ENCODE data around the gene EIF4B. TPM values are rescaled to one million over a fixed set of nuclear protein-coding genes. Genes with fewer than 3 reads are reported as not detected.
A peak's percentile ranks its signal among the peaks of the same experiment; 100 is the strongest.

The EIF4B gene
- total RNA-seq, 2 experiments from 2014 or later = 813 to 821 TPM

DNA sequence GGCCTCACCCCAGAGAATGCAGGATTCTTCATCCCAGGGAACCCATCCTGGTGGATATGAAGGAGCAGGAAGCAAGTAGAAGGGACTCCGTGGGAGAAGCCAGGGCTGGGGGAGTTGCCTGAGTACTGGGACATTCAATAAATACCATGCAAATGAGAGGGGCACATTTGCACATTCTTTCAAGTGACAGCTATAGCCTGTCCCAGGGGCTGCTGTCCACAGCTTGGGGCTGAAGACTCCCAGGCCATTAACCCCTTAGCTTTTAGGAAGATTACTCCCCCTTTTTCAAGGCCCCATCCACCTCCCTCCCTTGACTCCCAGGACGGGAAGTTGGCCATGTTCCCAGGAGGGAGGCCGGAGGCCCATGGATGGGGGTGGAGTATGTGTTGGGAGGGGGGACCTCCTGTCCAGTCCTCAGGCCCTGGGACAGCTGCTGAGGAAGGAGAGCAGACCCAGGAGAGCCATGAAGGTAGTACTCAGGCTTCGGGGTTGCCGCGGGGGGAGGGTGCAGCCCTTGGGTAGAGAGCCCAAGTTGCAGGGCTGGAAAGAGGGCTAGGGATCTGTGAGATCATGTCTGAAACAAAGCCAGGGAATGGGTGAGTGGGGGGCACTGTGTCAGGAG is 42.6 kb downstream of the EIF4B start:
- peaks cover 4% of the 10 kb centered on the region for H3K27me3 Mint-ChIP-seq (ENCODE audit: low read depth)
- H3K36me3 Mint-ChIP-seq (ENCODE audit: low read depth) = no peaks in the 10 kb centered on the region
- H3K4me1 Mint-ChIP-seq (ENCODE audit: low read depth) = peaks cover 30% of the 10 kb centered on the region
- intact Hi-C loops (cut with micrococcal nuclease) = loop anchor here (5.0 kb wide), 1 partner anchor 133 kb away; the partner anchor contains the start of genes CSAD and ZNF740
- no peak overlapping the region for H3K27ac Mint-ChIP-seq
- CTCF ChIA-PET = interaction anchor here (1.0 to 1.5 kb wide), 6 partner anchors 9 to 51 kb away, joined by 3 to 6 read pairs (median 4); no protein-coding TSS in a partner anchor
- no peak for DNase-seq
- no peak overlapping the region for H3K4me3 Mint-ChIP-seq
- H3K9me3 Mint-ChIP-seq = no peaks in the 10 kb centered on the region

DNA sequence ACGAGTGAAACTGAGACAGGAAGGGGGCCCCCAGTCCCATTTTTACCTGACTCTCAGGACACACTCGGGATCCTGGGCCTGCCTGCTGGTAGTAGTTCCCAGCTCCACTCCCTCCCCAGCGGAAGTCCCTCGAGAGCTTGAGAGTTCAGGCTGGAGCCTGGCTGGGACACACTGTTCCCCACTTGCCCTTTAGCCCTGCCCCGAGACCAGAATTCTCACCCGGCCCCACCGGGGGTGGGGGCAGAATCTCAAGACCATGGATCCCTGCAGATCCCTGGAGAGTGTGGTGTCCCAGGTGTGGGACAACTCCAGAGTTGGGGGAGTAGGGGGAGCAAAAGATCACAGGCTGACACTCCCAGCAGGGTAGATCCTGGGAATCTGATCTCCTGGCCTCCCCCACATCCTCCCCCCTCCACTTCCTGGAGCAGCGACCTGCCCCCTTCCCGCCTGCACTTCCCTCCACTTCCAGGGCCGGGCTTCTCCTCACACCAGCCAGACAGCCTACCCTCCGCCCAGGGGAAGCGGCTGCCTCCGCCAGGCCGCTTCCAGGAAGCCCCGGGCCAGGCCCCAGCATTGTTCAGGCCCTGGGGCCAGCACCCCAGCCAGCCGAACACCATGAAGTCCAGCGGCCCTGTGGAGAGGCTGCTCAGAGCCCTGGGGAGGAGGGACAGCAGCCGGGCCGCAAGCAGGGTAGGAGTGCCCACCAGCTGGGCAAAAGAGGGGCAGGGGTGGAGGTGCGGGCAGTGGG is 43.5 kb downstream of the EIF4B start, which contains the start of gene TNS2:
TSS of gene TNS2 (plus strand) at position 495 of the 748 bp plus-strand sequence. CDS start at position 616, 121 bp downstream.
- H3K4me3 Mint-ChIP-seq = no peak within 1 kb of the TSS
- H3K27ac Mint-ChIP-seq = no peak within 1 kb of the TSS
- H3K4me1 Mint-ChIP-seq (ENCODE audit: low read depth) = peaks cover 34% of the 10 kb centered on the region

DNA sequence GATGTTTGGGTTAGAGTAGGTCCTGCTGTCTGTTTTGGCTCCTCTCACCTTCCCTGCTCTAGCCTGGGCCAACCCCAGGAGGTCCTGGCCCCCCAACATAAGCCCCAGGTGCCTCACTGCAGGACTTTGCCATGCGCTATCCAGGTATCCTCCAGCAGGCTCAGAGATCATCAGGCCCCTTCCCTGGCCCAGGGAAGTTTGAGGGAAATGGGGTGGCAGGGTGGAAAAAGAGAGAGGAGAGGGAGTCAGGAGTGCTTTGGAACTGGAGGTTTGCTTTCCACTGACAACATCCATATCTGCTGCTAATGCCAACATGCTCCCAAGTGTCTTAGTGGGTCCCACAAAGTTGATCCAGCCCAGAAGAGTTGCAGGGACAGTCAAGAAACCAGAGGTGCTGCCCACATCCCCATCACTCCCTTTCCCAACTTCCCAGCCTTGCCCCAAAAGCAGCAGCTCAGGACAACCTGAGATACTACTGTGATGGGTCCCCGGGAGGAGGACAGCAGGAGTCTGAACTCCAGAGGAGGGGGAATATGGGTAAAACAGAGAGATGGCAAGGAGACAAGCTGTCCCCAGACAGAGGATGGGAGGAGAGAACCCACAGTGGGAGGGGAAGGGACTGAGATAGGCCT is 44.3 kb downstream of the EIF4B start:
- peaks cover 32% of the 10 kb centered on the region for H3K4me1 Mint-ChIP-seq (ENCODE audit: low read depth)
- CTCF ChIA-PET = interaction anchor here (0.9 to 1.6 kb wide), 3 partner anchors 15 to 49 kb away, joined by 3 to 7 read pairs (median 4); no protein-coding TSS in a partner anchor
- peaks cover 4% of the 10 kb centered on the region for H3K27me3 Mint-ChIP-seq (ENCODE audit: low read depth)
- no peak overlapping the region for H3K27ac Mint-ChIP-seq
- no peak overlapping the region for H3K4me3 Mint-ChIP-seq
- DNase-seq = no peak
- H3K9me3 Mint-ChIP-seq = no peaks in the 10 kb centered on the region
- intact Hi-C loops (cut with micrococcal nuclease) = no loop called here
- no peaks in the 10 kb centered on the region for H3K36me3 Mint-ChIP-seq (ENCODE audit: low read depth)

More for the DNA sequence above, 43.5 kb downstream of the EIF4B start, which contains the start of gene TNS2:
- DNase-seq = no peak
- Mint-ChIP-seq H3K27me3 (ENCODE audit: low read depth) (peaks cover 4% of the 10 kb centered on the region), H3K36me3 (ENCODE audit: low read depth) (no peaks in the 10 kb centered on the region), H3K9me3 (no peaks in the 10 kb centered on the region)
- CTCF ChIA-PET = interaction anchor here (1.1 kb wide), 1 partner anchor 10 kb away, joined by 3 read pairs; no protein-coding TSS in a partner anchor
- intact Hi-C loops (cut with micrococcal nuclease) = loop anchor here (5.0 kb wide), 1 partner anchor 133 kb away; the partner anchor contains the start of genes CSAD and ZNF740

DNA sequence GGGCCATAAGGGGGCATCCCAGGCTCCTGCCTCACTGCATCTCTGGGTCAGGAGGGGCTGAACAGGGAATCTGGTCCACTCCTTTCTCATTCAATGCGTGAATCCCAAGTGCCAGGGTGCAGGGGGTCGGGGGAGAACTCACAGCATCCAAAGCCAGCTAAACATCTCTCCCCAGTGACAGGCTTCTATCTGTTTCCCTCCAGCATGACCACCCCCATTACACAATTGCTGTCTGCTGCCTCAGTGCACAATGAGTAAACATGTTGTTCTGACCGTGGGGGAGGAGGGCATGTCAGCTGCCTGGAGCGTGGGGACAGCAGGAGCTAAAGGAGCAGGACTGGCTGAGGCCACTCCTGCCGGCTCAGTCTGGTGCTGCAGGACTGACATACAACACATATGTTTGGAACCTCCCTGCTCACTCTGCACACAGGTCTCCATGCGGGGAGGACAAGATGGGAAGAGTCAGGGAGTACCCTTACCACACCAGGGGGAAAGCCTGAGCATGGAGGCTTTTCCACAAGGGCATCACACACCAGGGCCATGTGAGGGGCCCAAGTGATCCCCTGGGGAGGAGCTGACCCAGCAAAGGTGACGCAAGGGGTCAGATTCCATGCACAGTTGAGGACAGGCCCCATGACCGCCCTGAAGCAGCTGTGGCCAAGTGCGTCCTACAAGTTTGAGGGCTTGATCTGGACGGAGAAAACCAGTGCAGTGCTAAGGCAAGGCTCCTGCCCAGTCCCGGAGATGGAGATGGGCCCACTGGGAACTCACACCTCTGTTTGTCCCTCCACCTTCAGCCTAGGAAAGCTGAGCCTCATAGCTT is 45.0 kb downstream of the EIF4B start:
- Mint-ChIP-seq H3K36me3 (ENCODE audit: low read depth) (no peaks in the 10 kb centered on the region), H3K27ac (no peak overlapping the region), H3K4me3 (no peak overlapping the region), H3K9me3 (no peaks in the 10 kb centered on the region), H3K27me3 (ENCODE audit: low read depth) (no peaks in the 10 kb centered on the region), H3K4me1 (ENCODE audit: low read depth) (peaks cover 26% of the 10 kb centered on the region)
- intact Hi-C loops (cut with micrococcal nuclease) = no loop called here
- CTCF ChIA-PET = interaction anchor here (0.9 to 1.6 kb wide), 3 partner anchors 15 to 48 kb away, joined by 3 to 7 read pairs (median 4); no protein-coding TSS in a partner anchor
- no peak for DNase-seq

DNA sequence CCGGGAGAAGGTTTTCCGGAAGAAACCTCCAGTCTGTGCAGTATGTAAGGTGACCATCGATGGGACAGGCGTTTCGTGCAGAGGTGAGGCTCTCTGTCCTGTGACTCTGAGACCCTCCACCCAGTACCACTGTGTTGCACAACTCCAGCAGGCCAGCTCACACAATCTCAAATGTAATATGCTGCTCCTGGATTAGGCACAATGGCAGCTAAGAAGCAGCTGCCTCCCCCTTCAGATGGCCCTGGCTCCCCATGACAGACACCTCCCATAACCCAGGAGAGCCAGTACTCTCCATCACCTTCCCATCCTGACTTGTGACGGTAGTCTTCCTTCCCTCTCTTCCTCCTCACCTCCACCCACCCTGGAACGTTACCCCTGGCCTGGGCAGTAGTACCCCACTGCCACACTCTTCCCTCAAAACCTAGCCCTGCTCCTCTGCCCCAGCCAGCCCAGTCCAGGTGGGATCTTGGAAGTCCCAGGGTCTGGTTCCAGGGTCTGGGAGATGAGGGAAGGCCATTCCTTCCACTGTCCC is 45.7 kb downstream of the EIF4B start:
- intact Hi-C loops (cut with micrococcal nuclease) = no loop called here
- no peaks in the 10 kb centered on the region for H3K36me3 Mint-ChIP-seq (ENCODE audit: low read depth)
- H3K4me3 Mint-ChIP-seq = no peak overlapping the region
- DNase-seq = no peak
- no peak overlapping the region for H3K27ac Mint-ChIP-seq
- no peaks in the 10 kb centered on the region for H3K27me3 Mint-ChIP-seq (ENCODE audit: low read depth)
- no peaks in the 10 kb centered on the region for H3K9me3 Mint-ChIP-seq
- H3K4me1 Mint-ChIP-seq (ENCODE audit: low read depth) = peaks cover 20% of the 10 kb centered on the region
- CTCF ChIA-PET = interaction anchor here (1.0 to 1.6 kb wide), 3 partner anchors 14 to 47 kb away, joined by 3 to 7 read pairs (median 4); no protein-coding TSS in a partner anchor

DNA sequence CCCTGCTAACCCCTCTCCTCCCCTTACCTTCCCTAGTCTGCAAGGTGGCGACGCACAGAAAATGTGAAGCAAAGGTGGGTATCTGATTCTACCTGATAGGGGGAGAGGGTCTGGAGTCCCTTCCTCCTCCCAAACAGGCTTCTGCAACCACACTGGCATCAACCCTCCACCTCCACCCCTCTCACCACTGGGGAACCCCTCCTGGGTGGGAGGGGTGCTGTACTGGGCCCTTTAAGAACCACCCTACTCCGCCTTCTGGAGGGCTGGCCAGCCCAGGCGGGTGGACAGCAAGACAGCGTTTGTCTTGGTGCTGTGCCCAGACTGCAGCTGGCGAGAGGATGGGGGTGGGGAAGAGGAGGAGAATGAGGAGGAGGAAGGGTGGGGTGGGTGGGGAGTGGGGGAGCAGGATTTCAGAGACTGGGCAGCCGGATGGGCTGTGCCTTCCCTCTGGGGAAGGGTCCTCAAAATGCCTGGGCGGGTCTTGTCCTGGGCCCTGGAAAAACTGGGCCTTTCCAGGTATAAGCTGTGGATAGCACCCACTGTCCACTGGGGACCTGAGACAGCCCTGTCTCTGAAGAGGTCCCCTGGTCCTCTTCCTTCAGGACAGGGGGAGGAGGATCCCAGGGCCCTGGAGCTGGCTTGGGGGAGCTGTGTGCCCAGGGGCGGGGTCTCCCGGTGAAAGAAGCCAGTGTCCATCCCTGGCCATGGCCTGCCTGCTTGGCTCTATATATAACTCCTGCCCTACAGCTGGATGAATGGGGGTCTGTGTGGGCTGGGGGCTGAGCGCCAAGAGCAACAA is 46.4 kb downstream of the EIF4B start:
- DNase-seq = no peak
- H3K4me1 Mint-ChIP-seq (ENCODE audit: low read depth) = peaks cover 20% of the 10 kb centered on the region
- intact Hi-C loops (cut with micrococcal nuclease) = no loop called here
- no peaks in the 10 kb centered on the region for H3K9me3 Mint-ChIP-seq
- CTCF ChIA-PET = interaction anchor here (1.0 to 4.2 kb wide), 5 partner anchors 8 to 53 kb away, joined by 3 to 32 read pairs (median 6); no protein-coding TSS in a partner anchor
- H3K27me3 Mint-ChIP-seq (ENCODE audit: low read depth) = no peaks in the 10 kb centered on the region
- no peaks in the 10 kb centered on the region for H3K36me3 Mint-ChIP-seq (ENCODE audit: low read depth)
- H3K27ac Mint-ChIP-seq = no peak overlapping the region
- H3K4me3 Mint-ChIP-seq = no peak overlapping the region

DNA sequence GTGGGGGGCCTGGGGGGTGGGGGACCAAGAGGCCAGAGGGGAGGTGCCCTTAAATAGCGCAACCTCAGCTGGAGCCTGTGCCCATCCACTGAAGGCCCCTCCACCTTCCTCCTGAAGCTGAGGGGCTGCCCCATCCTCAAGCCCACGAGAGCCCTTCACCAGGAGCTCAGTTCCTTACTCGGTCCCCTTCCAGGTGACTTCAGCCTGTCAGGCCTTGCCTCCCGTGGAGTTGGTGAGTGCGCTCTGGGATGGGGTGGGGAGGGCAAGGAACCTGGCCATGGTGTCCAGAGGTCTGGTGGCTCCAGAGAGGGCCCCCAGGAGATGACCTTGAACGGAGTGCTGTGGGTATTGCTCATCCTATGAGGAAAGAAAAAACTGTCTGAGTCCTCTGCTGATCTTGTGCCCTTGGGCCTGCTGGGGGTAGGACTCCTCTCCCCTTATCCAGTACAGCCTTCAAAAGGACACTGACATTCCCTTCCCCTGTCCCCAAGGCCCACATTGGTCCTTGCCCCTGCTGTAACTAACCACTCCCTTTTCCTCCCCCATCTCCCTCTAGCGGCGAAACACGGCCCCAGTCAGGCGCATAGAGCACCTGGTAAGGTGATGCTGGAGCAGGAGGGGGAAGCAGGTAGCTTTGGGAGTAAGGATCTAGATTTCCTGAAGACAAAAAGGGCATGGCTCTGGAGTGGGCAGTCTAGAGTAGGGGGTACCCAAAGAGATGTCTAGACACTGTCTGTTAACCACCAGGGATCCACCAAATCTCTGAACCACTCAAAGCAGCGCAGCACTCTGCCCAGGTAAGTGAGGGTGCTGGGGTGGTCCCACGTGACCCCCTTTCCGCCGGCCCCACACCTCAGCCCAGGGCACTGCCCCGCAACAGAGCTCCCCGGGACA is 47.2 kb downstream of the EIF4B start:
- Mint-ChIP-seq H3K27me3 (ENCODE audit: low read depth) (no peaks in the 10 kb centered on the region), H3K27ac (peak overlapping the region; percentile 83), H3K4me3 (peak overlapping the region; percentile 95), H3K9me3 (no peaks in the 10 kb centered on the region), H3K4me1 (ENCODE audit: low read depth) (peaks cover 20% of the 10 kb centered on the region), H3K36me3 (ENCODE audit: low read depth) (no peaks in the 10 kb centered on the region)
- CTCF ChIA-PET = interaction anchor here (0.8 to 4.2 kb wide), 11 partner anchors 8 to 268 kb away, joined by 3 to 32 read pairs (median 4); partner anchors contain the start of gene AAAS
- intact Hi-C loops (cut with micrococcal nuclease) = loop anchor here (1.0 kb wide), 2 partner anchors 26 to 47 kb away; partner anchors contain the start of genes EIF4B and SPRYD3
- DNase-seq = peak; percentile 79

DNA sequence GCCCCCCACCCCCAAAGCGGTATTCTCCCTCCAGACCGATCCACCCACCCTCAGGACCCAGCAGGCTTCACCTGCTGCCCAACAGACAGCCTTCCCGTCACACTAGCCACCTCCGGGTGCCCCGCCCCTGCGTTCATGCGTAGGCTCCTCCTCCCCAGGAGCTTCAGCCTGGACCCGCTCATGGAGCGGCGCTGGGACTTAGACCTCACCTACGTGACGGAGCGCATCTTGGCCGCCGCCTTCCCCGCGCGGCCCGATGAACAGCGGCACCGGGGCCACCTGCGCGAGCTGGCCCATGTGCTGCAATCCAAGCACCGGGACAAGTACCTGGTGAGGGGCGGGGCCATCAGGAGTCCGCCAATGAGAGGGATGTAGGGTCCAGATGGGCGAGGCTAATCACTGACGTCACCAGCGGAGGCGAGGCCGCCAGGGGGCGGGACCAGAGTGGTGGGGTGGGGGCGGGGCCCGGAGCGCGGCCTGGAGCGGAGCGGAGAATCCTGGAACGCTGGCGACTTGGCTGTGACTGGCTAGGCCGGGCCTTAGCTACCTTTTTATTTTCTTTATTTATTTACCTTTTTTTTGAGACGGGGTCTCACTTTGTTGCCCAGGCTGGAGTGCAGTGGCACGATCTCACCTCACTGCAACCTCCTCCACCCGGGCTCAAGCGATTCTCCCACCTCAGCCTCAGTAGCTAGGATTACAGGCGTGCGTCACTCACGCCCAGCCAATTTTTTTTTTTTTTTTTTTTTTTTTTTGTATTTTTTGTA is 48.0 kb downstream of the EIF4B start:
- no peaks in the 10 kb centered on the region for H3K36me3 Mint-ChIP-seq (ENCODE audit: low read depth)
- H3K27ac Mint-ChIP-seq = peak overlapping the region; percentile 83
- peaks cover 11% of the 10 kb centered on the region for H3K4me1 Mint-ChIP-seq (ENCODE audit: low read depth)
- H3K27me3 Mint-ChIP-seq (ENCODE audit: low read depth) = no peaks in the 10 kb centered on the region
- peak; percentile 95 for DNase-seq
- peak overlapping the region; percentile 95 for H3K4me3 Mint-ChIP-seq
- H3K9me3 Mint-ChIP-seq = no peaks in the 10 kb centered on the region
- CTCF ChIA-PET = interaction anchor here (0.6 to 4.2 kb wide), 13 partner anchors 8 to 1034 kb away, joined by 3 to 32 read pairs (median 3); partner anchors contain the start of genes AAAS and SOAT2
- intact Hi-C loops (cut with micrococcal nuclease) = loop anchor here (1.0 kb wide), 2 partner anchors 25 to 48 kb away; partner anchors contain the start of genes EIF4B and SPRYD3

DNA sequence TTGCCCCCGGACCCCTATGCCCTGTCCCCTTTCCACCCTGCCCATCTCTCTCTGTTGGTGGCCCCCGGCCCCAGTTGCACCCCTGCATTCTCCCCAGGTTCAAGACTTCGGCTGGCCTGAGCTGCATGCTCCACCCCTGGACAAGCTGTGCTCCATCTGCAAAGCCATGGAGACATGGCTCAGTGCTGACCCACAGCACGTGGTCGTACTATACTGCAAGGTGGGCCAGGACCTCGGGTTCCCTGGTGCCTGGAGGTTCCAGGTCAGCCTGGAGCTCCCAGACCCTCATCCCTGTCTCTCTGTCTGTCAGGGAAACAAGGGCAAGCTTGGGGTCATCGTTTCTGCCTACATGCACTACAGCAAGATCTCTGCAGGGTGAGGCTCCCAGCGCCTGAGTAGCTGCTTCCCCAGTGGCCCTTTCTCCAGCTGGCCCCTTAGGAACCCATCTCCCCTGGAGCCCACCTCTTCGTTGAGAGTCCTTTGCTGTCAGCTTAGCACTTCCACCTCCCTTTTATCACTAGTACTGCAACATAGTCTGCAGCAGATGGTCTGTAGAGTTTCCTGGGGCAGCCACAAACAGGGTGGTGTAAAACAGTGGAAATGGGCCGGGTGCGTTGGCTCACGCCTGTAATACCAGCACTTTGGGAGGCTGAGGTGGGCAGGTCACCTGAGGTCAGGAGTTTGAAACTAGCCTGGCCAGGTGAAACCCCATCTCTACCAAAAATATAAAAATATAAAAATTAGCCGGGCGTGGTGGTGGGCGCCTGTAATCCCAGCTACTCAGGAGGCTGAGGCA is 49.4 kb downstream of the EIF4B start:
- CTCF ChIA-PET = interaction anchor here (0.5 to 4.2 kb wide), 7 partner anchors 10 to 242 kb away, joined by 3 to 32 read pairs (median 4); partner anchors contain the start of gene SOAT2

More for the DNA sequence above, 49.4 kb downstream of the EIF4B start:
- H3K36me3 Mint-ChIP-seq (ENCODE audit: low read depth) = no peaks in the 10 kb centered on the region
- no peak for DNase-seq
- no peak overlapping the region for H3K27ac Mint-ChIP-seq
- no peak overlapping the region for H3K4me3 Mint-ChIP-seq
- no peaks in the 10 kb centered on the region for H3K27me3 Mint-ChIP-seq (ENCODE audit: low read depth)
- peaks cover 8% of the 10 kb centered on the region for H3K4me1 Mint-ChIP-seq (ENCODE audit: low read depth)
- intact Hi-C loops (cut with micrococcal nuclease) = no loop called here
- H3K9me3 Mint-ChIP-seq = no peaks in the 10 kb centered on the region

All from activated naive CD4-positive, alpha-beta T cell treated with anti-CD3 and anti-CD28 coated beads for 36 hours (primary cell).